ENCODE results near the gene HOXB7.

The HOXB7 gene

GRCh38 chr17:48615963-48616716, 5.3 kb upstream of the HOXB7 start:
- peaks cover 58% of the 10 kb centered on the region for H3K4me1 Mint-ChIP-seq
- TF ChIP-seq CTCF (IDR thresholded peaks at IDR 0.05; ENCODE audit: unreplicated experiment in 3 of 3), result no peak

GRCh38 chr17:48615047-48615962, 4.5 kb upstream of the HOXB7 start, which contains the start of gene HOXB8:
Gene HOXB8, minus strand, starts transcription at chr17:48615292. Its CDS starts 588 bp downstream, at chr17:48614704.
- no peaks in the 10 kb centered on the region for H3K9me3 Mint-ChIP-seq
- peak within 1 kb of the TSS; percentile 94 to 98 (median 96) for H3K4me3 Mint-ChIP-seq
- peaks cover 58% of the 10 kb centered on the region for H3K4me1 Mint-ChIP-seq

More at GRCh38 chr17:48615963-48616716, 5.3 kb upstream of the HOXB7 start:
- Mint-ChIP-seq H3K27ac (peak overlapping the region in 2 of 3 experiments; percentile 87 to 98), H3K9me3 (no peaks in the 10 kb centered on the region), H3K4me3 (peak overlapping the region; percentile 94 to 98 (median 96)), H3K27me3 (ENCODE audit: low read depth) (peaks cover 96% of the 10 kb centered on the region), H3K36me3 (ENCODE audit: low read depth) (peaks cover 8% of the 10 kb centered on the region)

GRCh38 chr17:48613862-48614694, 3.3 kb upstream of the HOXB7 start:
- TF ChIP-seq CTCF (IDR thresholded peaks at IDR 0.05; ENCODE audit: unreplicated experiment in 3 of 3), result no peak
- peak overlapping the region in 2 of 3 experiments; percentile 95 to 98 for H3K27ac Mint-ChIP-seq
- peaks cover 8% of the 10 kb centered on the region for H3K36me3 Mint-ChIP-seq (ENCODE audit: low read depth)
- H3K4me3 Mint-ChIP-seq, result peak overlapping the region; percentile 94 to 98 (median 96)
- peaks cover 85% of the 10 kb centered on the region for H3K27me3 Mint-ChIP-seq (ENCODE audit: low read depth)
- peaks cover 54% of the 10 kb centered on the region for H3K4me1 Mint-ChIP-seq
- no peaks in the 10 kb centered on the region for H3K9me3 Mint-ChIP-seq

More at GRCh38 chr17:48615047-48615962, 4.5 kb upstream of the HOXB7 start, which contains the start of gene HOXB8:
- peaks cover 94% of the 10 kb centered on the region for H3K27me3 Mint-ChIP-seq (ENCODE audit: low read depth)
- peak within 1 kb of the TSS in 2 of 3 experiments; percentile 87 to 98 for H3K27ac Mint-ChIP-seq
- no peak for TF ChIP-seq CTCF (IDR thresholded peaks at IDR 0.05; ENCODE audit: unreplicated experiment in 3 of 3)
- peaks cover 8% of the 10 kb centered on the region for H3K36me3 Mint-ChIP-seq (ENCODE audit: low read depth)

GRCh38 chr17:48612854-48613691, 2.3 kb upstream of the HOXB7 start:
- H3K27ac Mint-ChIP-seq, result peak overlapping the region in 2 of 3 experiments; percentile 96 to 98
- peak in 2 of 3 experiments; percentile 39 to 44 for TF ChIP-seq CTCF (IDR thresholded peaks at IDR 0.05; ENCODE audit: unreplicated experiment in 3 of 3)
- H3K9me3 Mint-ChIP-seq, result no peaks in the 10 kb centered on the region

More at GRCh38 chr17:48612854-48613691, 2.3 kb upstream of the HOXB7 start:
- Mint-ChIP-seq H3K36me3 (ENCODE audit: low read depth) (peaks cover 8% of the 10 kb centered on the region), H3K4me1 (peaks cover 52% of the 10 kb centered on the region), H3K27me3 (ENCODE audit: low read depth) (peaks cover 81% of the 10 kb centered on the region), H3K4me3 (peak overlapping the region; percentile 94 to 98 (median 96))
